ENCODE data around the gene SLC10A7. TPM values are rescaled to one million over a fixed set of nuclear protein-coding genes. Genes with fewer than 3 reads are reported as not detected.

SLC10A7 gene
- total and polyA plus RNA-seq, 7 donors = 1.4 to 9.3 (median 5.3) TPM

DNA sequence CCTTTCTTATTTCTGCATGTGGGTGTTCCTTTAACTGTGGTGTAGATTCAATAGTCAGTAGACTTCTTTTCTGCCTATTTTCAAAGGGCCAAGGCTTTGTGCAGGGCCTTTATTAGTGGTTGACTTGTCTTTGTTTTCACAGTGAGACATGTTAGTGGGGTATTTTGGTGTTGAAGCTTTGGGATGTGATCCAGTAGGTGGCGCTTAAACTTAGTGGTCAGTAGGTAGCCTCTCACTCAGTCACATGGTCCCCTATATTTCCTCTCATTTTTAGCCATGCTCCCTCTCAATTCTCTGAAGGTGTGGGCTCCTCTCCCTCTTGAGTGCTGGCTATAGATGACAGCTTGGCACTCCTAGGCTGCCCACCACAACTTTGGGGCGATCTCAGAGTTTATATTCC is 23.4 kb upstream of the SLC10A7 start:
- no peak for DNase-seq
- Histone ChIP-seq H3K9me3 (peaks cover 0 to 1% (median 0%) of the 10 kb centered on the region in 4 donors), H3K36me3 (no peaks in the 10 kb centered on the region), H3K27me3 (no peaks in the 10 kb centered on the region), H3K4me3 (no peak overlapping the region), H3K4me1 (no peaks in the 10 kb centered on the region), H3K27ac (no peak overlapping the region)
- intact Hi-C loops (cut with DNase I) = no loop called here
- TF ChIP-seq, protein P1, sequence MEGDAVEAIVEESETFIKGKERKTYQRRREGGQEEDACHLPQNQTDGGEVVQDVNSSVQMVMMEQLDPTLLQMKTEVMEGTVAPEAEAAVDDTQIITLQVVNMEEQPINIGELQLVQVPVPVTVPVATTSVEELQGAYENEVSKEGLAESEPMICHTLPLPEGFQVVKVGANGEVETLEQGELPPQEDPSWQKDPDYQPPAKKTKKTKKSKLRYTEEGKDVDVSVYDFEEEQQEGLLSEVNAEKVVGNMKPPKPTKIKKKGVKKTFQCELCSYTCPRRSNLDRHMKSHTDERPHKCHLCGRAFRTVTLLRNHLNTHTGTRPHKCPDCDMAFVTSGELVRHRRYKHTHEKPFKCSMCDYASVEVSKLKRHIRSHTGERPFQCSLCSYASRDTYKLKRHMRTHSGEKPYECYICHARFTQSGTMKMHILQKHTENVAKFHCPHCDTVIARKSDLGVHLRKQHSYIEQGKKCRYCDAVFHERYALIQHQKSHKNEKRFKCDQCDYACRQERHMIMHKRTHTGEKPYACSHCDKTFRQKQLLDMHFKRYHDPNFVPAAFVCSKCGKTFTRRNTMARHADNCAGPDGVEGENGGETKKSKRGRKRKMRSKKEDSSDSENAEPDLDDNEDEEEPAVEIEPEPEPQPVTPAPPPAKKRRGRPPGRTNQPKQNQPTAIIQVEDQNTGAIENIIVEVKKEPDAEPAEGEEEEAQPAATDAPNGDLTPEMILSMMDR (IDR thresholded peaks at IDR 0.05) = no peak
- TF ChIP-seq POLR2A (IDR thresholded peaks at IDR 0.05) = no peak
- no peak for TF ChIP-seq POLR2AphosphoS5 (IDR thresholded peaks at IDR 0.05)
- no peak for TF ChIP-seq EP300 (IDR thresholded peaks at IDR 0.05)
- WGBS, 2 donors = 74 to 82% methylated on average over 2 of the region's 2 CpGs

DNA sequence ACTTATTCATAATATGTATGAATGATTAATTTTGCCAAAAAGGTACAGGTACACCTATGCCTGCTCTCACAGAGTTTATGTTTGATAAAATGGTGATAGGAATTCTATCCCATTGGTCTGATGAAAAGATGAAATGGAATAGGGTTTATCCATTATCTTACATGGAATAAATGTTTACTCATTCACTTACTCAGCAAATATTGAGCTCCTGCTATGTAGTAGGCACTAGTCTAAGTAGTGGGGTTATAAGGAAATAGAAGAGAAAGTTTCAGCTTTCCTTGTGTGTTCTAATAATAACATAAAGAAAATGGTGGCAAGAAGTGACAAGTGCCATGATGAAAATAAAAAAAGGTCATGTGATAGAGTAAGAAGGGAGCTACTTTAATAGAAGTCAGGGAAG is 12.4 kb upstream of the SLC10A7 start:
- H3K4me3 ChIP-seq = no peak overlapping the region
- TF ChIP-seq EP300 (IDR thresholded peaks at IDR 0.05) = no peak
- TF ChIP-seq POLR2A (IDR thresholded peaks at IDR 0.05) = no peak
- TF ChIP-seq POLR2AphosphoS5 (IDR thresholded peaks at IDR 0.05) = no peak
- TF ChIP-seq, protein P1 (IDR thresholded peaks at IDR 0.05) = no peak
- no peaks in the 10 kb centered on the region for H3K4me1 ChIP-seq
- H3K9me3 ChIP-seq = no peaks in the 10 kb centered on the region
- no peak overlapping the region for H3K27ac ChIP-seq
- no peaks in the 10 kb centered on the region for H3K27me3 ChIP-seq
- intact Hi-C loops (cut with DNase I) = no loop called here
- H3K36me3 ChIP-seq = no peaks in the 10 kb centered on the region
- DNase-seq = no peak

DNA sequence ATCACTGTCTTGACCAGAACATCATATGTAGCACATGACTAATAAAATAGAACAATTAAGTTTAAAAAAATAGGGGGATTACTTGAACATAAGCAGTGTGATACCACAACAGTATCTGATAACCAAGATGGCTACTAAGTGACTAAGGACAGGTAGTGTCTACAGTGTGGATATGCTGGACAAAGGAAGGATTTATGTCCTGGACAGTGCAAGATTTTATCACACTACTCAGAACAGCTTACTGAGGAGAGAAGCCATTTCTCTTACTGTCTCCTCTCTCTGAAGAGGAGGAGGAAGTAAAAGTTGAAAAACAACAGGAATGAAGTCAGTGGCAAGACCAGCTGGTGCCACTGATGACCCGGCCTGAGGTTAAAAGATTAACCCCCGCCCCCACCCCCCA is 4.0 kb upstream of the SLC10A7 start:
- Histone ChIP-seq H3K36me3 (no peaks in the 10 kb centered on the region), H3K9me3 (no peaks in the 10 kb centered on the region), H3K27me3 (no peaks in the 10 kb centered on the region), H3K4me1 (peaks cover 0 to 9% (median 4%) of the 10 kb centered on the region in 4 donors), H3K27ac (no peak overlapping the region), H3K4me3 (no peak overlapping the region)
- DNase-seq = no peak
- intact Hi-C loops (cut with DNase I) = loop anchor here (10.0 kb wide), 1 partner anchor 791 kb away; no protein-coding TSS in a partner anchor
- TF ChIP-seq POLR2A (IDR thresholded peaks at IDR 0.05) (no peak), EP300 (IDR thresholded peaks at IDR 0.05) (no peak), POLR2AphosphoS5 (IDR thresholded peaks at IDR 0.05) (no peak)
- TF ChIP-seq, protein P1 (IDR thresholded peaks at IDR 0.05) = no peak
- 41 to 62% methylated on average over 2 of the region's 2 CpGs for WGBS, 2 donors

DNA sequence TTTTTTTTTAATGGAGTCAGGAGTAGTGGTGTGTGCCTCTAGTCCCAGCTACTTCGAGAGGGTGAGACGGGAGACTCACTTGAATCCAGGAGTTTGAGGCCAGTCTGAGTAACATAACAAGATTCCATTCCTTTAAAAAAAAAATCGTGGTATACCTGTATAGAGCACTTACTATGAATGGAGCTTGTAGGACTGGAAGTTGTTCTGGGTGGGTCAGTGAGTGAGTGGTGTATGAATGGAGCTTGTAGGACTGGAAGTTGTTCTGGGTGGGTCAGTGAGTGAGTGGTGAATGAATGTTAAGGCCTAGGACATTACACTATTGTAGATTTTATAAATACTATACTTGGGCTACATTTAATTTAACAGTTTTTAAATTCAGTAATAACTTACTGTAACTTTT is 2.9 kb upstream of the SLC10A7 start:
- DNase-seq = no peak
- no peaks in the 10 kb centered on the region for H3K36me3 ChIP-seq
- TF ChIP-seq EP300 (IDR thresholded peaks at IDR 0.05) (no peak), POLR2AphosphoS5 (IDR thresholded peaks at IDR 0.05) (no peak), POLR2A (IDR thresholded peaks at IDR 0.05) (no peak)
- TF ChIP-seq, protein P1 (IDR thresholded peaks at IDR 0.05) = no peak
- WGBS, 2 donors = 80 to 91% methylated on average over 3 of the region's 3 CpGs
- H3K27me3 ChIP-seq = no peaks in the 10 kb centered on the region
- no peak overlapping the region for H3K27ac ChIP-seq
- no peak overlapping the region for H3K4me3 ChIP-seq
- H3K9me3 ChIP-seq = no peaks in the 10 kb centered on the region
- intact Hi-C loops (cut with DNase I) = loop anchor here (10.0 kb wide), 1 partner anchor 790 kb away; no protein-coding TSS in a partner anchor
- H3K4me1 ChIP-seq = peaks cover 0 to 20% (median 15%) of the 10 kb centered on the region in 4 donors

DNA sequence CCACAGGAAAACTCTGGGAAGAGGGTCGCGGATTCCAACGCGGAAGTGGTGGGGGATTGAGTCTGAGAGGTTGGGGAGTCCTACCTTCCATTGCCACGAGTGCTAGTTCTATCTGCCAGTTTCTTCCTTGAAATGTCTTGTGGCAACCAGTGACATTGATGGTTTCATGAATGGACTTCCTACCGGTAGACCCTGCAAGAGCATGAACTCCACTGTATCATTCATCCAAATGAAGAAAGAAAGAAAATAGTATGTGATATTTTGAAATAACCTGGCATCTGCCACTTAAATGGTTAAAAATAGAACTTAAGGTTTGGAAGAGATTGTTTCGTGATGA is 1.1 kb upstream of the SLC10A7 start:
- no peaks in the 10 kb centered on the region for H3K9me3 ChIP-seq
- intact Hi-C loops (cut with DNase I) = loop anchor here (10.0 kb wide), 1 partner anchor 788 kb away; no protein-coding TSS in a partner anchor
- H3K4me3 ChIP-seq = peak overlapping the region; percentile 64 to 90 (median 78)
- no peaks in the 10 kb centered on the region for H3K27me3 ChIP-seq
- DNase-seq = no peak
- H3K4me1 ChIP-seq = peaks cover 0 to 25% (median 16%) of the 10 kb centered on the region in 4 donors
- no peaks in the 10 kb centered on the region for H3K36me3 ChIP-seq
- H3K27ac ChIP-seq = peak overlapping the region; percentile 75 to 85 (median 81)
- TF ChIP-seq POLR2A (IDR thresholded peaks at IDR 0.05) (no peak), POLR2AphosphoS5 (IDR thresholded peaks at IDR 0.05) (no peak), EP300 (IDR thresholded peaks at IDR 0.05) (no peak)
- TF ChIP-seq, protein P1 (IDR thresholded peaks at IDR 0.05) = no peak
- WGBS, 2 donors = 2% methylated on average over 7 of the region's 7 CpGs
